ENCODE data around the gene ZXDA. TPM values are rescaled to one million over a fixed set of nuclear protein-coding genes. Genes with fewer than 3 reads are reported as not detected.
"Not testable (repeated sequence)": the region's sequence is repeated elsewhere in the genome, so short reads cannot be mapped to it uniquely, and the experiment has no call there.

Gene ZXDA
- total and polyA plus RNA-seq, 12 donors = 0.66 to 5.1 (median 4.0) TPM

GRCh38 chrX:57918750-57919436, 8.6 kb upstream of the ZXDA start:
- Histone ChIP-seq H3K4me1 (no peaks in the 10 kb centered on the region), H3K9me3 (no peaks in the 10 kb centered on the region), H3K36me3 (no peaks in the 10 kb centered on the region), H3K27ac (no peak overlapping the region), H3K4me3 (peak overlapping the region in 4 of 10 donors; percentile 10 to 28 (median 27)), H3K27me3 (no peaks in the 10 kb centered on the region)
- peak; percentile 8 to 23 for DNase-seq
- WGBS, 2 donors = 36 to 46% methylated on average over 18 to 19 of the region's 19 CpGs
- peak; percentile 38 to 66 (median 48) for ATAC-seq
- peak; percentile 19 to 67 (median 57) for TF ChIP-seq CTCF (IDR thresholded peaks at IDR 0.05)
- intact Hi-C loops (cut with DNase I) = loop anchor here in 3 of 10 donors (1.0 to 10.0 kb wide), 4 partner anchors 96 to 334 kb away; no protein-coding TSS in a partner anchor

GRCh38 chrX:57915680-57916079, 5.4 kb upstream of the ZXDA start:
- no peak for DNase-seq
- Histone ChIP-seq H3K27me3 (peaks cover 0 to 8% (median 0%) of the 10 kb centered on the region in 7 donors), H3K4me1 (peaks cover 0 to 6% (median 4%) of the 10 kb centered on the region in 9 donors), H3K36me3 (no peaks in the 10 kb centered on the region), H3K4me3 (no peak overlapping the region), H3K27ac (no peak overlapping the region), H3K9me3 (no peaks in the 10 kb centered on the region)
- WGBS, 2 donors = 61 to 72% methylated on average over 5 of the region's 5 CpGs
- intact Hi-C loops (cut with DNase I) = loop anchor here in 2 of 10 donors (5.0 to 10.0 kb wide), 2 partner anchors 93 to 331 kb away; no protein-coding TSS in a partner anchor
- TF ChIP-seq CTCF (IDR thresholded peaks at IDR 0.05) = no peak
- no peak for ATAC-seq

- peaks cover 0 to 36% (median 13%) of the 10 kb centered on the region in 9 donors for H3K4me1 ChIP-seq
- peak overlapping the region; percentile 32 to 64 (median 57) for H3K4me3 ChIP-seq
- not testable (repeated sequence) for H3K36me3 ChIP-seq, H3K9me3 ChIP-seq, H3K27me3 ChIP-seq
- 3 to 5% methylated on average over 14 to 43 of the region's 72 CpGs for WGBS, 2 donors
- intact Hi-C loops (cut with DNase I) = loop anchor here in 3 of 10 donors (10.0 kb wide), 2 partner anchors 315 to 325 kb away; partner anchors contain the start of gene ZXDB (in 2 of the 3)
- DNase-seq (peak; percentile 11 to 46), ATAC-seq (peak; percentile 84 to 95 (median 87))
- H3K27ac ChIP-seq = peak overlapping the region; percentile 86 to 96 (median 91)
Measured at GRCh38 chrX:57909595-57910286, 517 bp downstream of the ZXDA start.

- not testable (repeated sequence) for H3K9me3 ChIP-seq, DNase-seq, H3K36me3 ChIP-seq, H3K27me3 ChIP-seq
- Histone ChIP-seq H3K4me1 (peaks cover 0 to 41% (median 16%) of the 10 kb centered on the region in 9 donors), H3K4me3 (peak overlapping the region; percentile 32 to 64 (median 57)), H3K27ac (peak overlapping the region; percentile 86 to 96 (median 91))
- ATAC-seq = peak in 4 of 8 donors; percentile 6 to 41 (median 30)
- intact Hi-C loops (cut with DNase I) = loop anchor here in 2 of 10 donors (10.0 kb wide), 1 partner anchor 314 kb away; the partner anchor contains the start of gene ZXDB (in 2 of the 2)
- WGBS, 2 donors = 49 to 57% methylated on average over 22 to 28 of the region's 28 CpGs
Measured at GRCh38 chrX:57908972-57909594, 1.2 kb downstream of the ZXDA start.

- Histone ChIP-seq H3K4me1 (peaks cover 0 to 62% (median 16%) of the 10 kb centered on the region in 9 donors), H3K27me3 (peaks cover 0 to 5% (median 0%) of the 10 kb centered on the region in 7 donors), H3K27ac (peak overlapping the region in 7 of 10 donors; percentile 11 to 79 (median 47)), H3K9me3 (no peaks in the 10 kb centered on the region), H3K36me3 (no peaks in the 10 kb centered on the region), H3K4me3 (peak overlapping the region in 5 of 10 donors; percentile 7 to 35 (median 27))
- TF ChIP-seq CTCF (IDR thresholded peaks at IDR 0.05) = no peak
- 6 to 8% methylated on average over 1 of the region's 1 CpG for WGBS, 2 donors
- intact Hi-C loops (cut with DNase I) = loop anchor here in 2 of 10 donors (10.0 kb wide), 1 partner anchor 312 kb away; the partner anchor contains the start of gene ZXDB (in 2 of the 2)
- DNase-seq (no peak), ATAC-seq (no peak)
Measured at GRCh38 chrX:57906790-57907189, 3.5 kb downstream of the ZXDA start.

Data from heart right ventricle (tissue), 16 donors.